Spinal cord (tissue), 10 donors: ENCODE measurements around the gene DIP2C. TPM values are rescaled to one million over a fixed set of nuclear protein-coding genes. Genes with fewer than 3 reads are reported as not detected.
A peak's percentile ranks its signal among the peaks of the same experiment; 100 is the strongest.

Experiments used
- DNase-seq, 6 donors: peaks; one replicate each; pipeline versions ENCODE4 v3.0.0 to v3.0.0-alpha.2; 2013 to 2015; ENCODE audit warnings: low spot score in 6 of 6, low read depth in 4 of 6
- H3K27ac ChIP-seq: one replicate; pipeline ENCODE4 v1.5.1; 2013; ENCODE audit warnings: low read depth, low read length, control low read depth
- H3K27me3 ChIP-seq: one replicate; pipeline ENCODE4 v1.6.1; 2013; ENCODE audit warnings: low read length; ENCODE audit not compliant: control insufficient read depth, insufficient read depth
- H3K36me3 ChIP-seq: one replicate; pipeline ENCODE4 v1.6.1; 2013; ENCODE audit warnings: low read length; ENCODE audit not compliant: control insufficient read depth, insufficient read depth
- H3K4me1 ChIP-seq: one replicate; pipeline ENCODE4 v1.6.1; 2013; ENCODE audit warnings: low read length; ENCODE audit not compliant: control insufficient read depth, insufficient read depth
- H3K4me3 ChIP-seq: one replicate; pipeline ENCODE4 v1.5.1; 2013; ENCODE audit warnings: low read depth, low read length, control low read depth
- H3K9me3 ChIP-seq: one replicate; pipeline ENCODE4 v1.6.1; 2013; ENCODE audit warnings: low read length; ENCODE audit not compliant: control insufficient read depth, insufficient read depth
- WGBS: methylation state at CpG from one replicate; pipeline ENCODE4 v1.1.5; 2013; ENCODE audit warnings: missing lambda C conversion rate; ENCODE audit not compliant: insufficient coverage; 5-methylcytosine and 5-hydroxymethylcytosine counted together
- polyA plus RNA-seq, 2 donors: library from polyadenylated mRNA; unstranded; fragments of 120-200 nt; gene quantifications; one replicate each; pipeline ENCODE4 v1.2.1, GENCODE V29; 2013; ENCODE audit not compliant: insufficient read length in 2 of 2
- total RNA-seq, 2 donors: library from RNA; depleted of rRNA in 1 of 2; stranded (reverse); fragments of 120-200 nt in 1 of 2; fragments of >200 nt in 1 of 2; gene quantifications; one replicate each; pipeline versions ENCODE4 v1.2.3 to v1.2.4, GENCODE V29; 2013 to 2014
- donor health status: healthy.

Gene DIP2C
- total and polyA plus RNA-seq, 4 donors: 15.4 to 36.3 (median 29.3) TPM

GRCh38 chr10:293636-294035 is 395.8 kb downstream of the DIP2C start:
- Histone ChIP-seq H3K27me3 (no peaks in the 10 kb centered on the region), H3K27ac (no peak overlapping the region), H3K9me3 (no peaks in the 10 kb centered on the region), H3K4me1 (peaks cover 5% of the 10 kb centered on the region), H3K36me3 (peaks cover 41% of the 10 kb centered on the region), H3K4me3 (no peak overlapping the region)
- 38% methylated on average over 3 of the region's 4 CpGs for WGBS
- DNase-seq: no peak

- peak in 2 of 6 donors; percentile 3 to 11 for DNase-seq
- Histone ChIP-seq H3K27me3 (no peaks in the 10 kb centered on the region), H3K4me3 (no peak overlapping the region), H3K27ac (no peak overlapping the region), H3K36me3 (peaks cover 48% of the 10 kb centered on the region), H3K4me1 (peaks cover 5% of the 10 kb centered on the region), H3K9me3 (no peaks in the 10 kb centered on the region)
- 89% methylated on average over 15 of the region's 17 CpGs for WGBS
These were observed 399.3 kb downstream of the DIP2C start for GRCh38 chr10:290026-290725.

DNA sequence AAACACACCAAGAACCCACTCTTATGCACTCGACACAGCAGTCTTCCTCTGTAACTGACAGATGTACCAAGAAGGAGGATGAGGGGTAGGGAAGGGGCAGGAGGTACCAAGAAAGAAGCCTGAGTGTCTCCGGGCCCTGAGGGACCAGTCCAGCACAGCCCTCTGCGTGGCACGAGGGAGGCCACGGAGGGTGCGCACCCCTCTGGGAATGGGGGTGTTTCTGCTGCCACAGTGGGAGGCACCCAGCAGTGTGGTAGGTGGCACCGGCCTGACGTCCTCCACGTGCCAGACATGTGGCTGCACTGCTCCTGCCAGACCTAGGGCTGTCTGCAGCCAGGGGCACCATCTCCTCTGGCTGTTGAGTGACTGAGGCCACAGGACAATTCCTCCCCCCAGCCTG is 399.9 kb downstream of the DIP2C start:
- no peak for DNase-seq
- Histone ChIP-seq H3K4me1 (peaks cover 5% of the 10 kb centered on the region), H3K4me3 (no peak overlapping the region), H3K36me3 (peaks cover 53% of the 10 kb centered on the region), H3K27me3 (no peaks in the 10 kb centered on the region), H3K27ac (no peak overlapping the region), H3K9me3 (no peaks in the 10 kb centered on the region)
- WGBS: 89% methylated on average over 8 of the region's 9 CpGs

DNA sequence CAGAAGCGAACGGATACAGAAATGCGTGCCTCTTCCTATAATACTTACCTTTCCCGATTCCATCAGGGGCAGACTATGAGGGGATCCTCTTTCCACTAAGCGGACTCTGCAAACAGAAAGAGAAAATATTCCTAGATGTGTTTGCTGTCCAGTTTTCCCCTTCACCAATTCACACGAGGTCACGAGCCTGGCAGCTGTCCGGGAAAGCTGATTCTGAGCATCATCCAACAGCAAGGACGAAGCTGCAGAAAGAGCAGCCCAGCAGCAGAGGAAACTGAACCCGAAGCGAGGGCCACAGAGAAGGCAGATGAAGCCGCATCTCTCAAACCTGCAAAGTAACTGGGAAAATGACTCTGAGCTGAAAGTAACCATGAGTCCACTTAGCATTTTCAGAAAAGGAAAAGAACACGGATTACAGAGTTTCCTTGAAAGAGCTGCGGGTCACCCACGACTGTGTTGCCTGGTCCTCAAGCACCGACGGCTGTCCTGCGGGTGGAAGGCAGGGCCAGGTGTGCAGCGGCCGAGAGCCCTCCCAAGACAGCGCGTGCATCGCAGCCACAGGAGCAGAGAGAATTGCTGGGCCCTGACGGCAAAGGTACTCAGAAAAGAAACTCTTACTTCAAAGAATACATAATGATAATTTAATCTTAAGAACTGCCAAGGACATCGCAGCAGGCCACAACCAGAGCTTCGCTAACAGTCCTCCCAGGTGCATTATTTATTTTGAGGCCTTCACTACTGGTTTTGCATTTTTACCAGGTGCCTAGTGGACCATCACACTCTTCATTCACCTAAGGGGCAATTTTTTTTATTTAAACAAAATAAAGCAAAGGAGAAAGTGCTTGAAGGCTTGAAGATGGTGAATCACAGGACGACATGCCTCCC is 400.9 kb downstream of the DIP2C start:
- H3K27me3 ChIP-seq: no peaks in the 10 kb centered on the region
- H3K27ac ChIP-seq: no peak overlapping the region
- peaks cover 53% of the 10 kb centered on the region for H3K36me3 ChIP-seq
- H3K9me3 ChIP-seq: no peaks in the 10 kb centered on the region
- 94% methylated on average over 22 of the region's 27 CpGs for WGBS
- no peak for DNase-seq
- peaks cover 5% of the 10 kb centered on the region for H3K4me1 ChIP-seq
- no peak overlapping the region for H3K4me3 ChIP-seq

GRCh38 chr10:287814-288213 is 401.7 kb downstream of the DIP2C start:
- Histone ChIP-seq H3K27me3 (no peaks in the 10 kb centered on the region), H3K4me1 (peaks cover 5% of the 10 kb centered on the region), H3K9me3 (no peaks in the 10 kb centered on the region), H3K4me3 (no peak overlapping the region), H3K36me3 (peaks cover 54% of the 10 kb centered on the region), H3K27ac (no peak overlapping the region)
- WGBS: no CpG with 5 or more reads among the region's 4 CpGs
- DNase-seq: no peak

- Histone ChIP-seq H3K9me3 (no peaks in the 10 kb centered on the region), H3K4me3 (no peak overlapping the region), H3K27me3 (no peaks in the 10 kb centered on the region), H3K27ac (no peak overlapping the region), H3K36me3 (peaks cover 53% of the 10 kb centered on the region), H3K4me1 (peaks cover 5% of the 10 kb centered on the region)
- DNase-seq: peak in 1 of 6 donors; percentile 7
- no CpG with 5 or more reads among the region's 4 CpGs for WGBS
These were observed 402.3 kb downstream of the DIP2C start for GRCh38 chr10:287026-287709.

DNA sequence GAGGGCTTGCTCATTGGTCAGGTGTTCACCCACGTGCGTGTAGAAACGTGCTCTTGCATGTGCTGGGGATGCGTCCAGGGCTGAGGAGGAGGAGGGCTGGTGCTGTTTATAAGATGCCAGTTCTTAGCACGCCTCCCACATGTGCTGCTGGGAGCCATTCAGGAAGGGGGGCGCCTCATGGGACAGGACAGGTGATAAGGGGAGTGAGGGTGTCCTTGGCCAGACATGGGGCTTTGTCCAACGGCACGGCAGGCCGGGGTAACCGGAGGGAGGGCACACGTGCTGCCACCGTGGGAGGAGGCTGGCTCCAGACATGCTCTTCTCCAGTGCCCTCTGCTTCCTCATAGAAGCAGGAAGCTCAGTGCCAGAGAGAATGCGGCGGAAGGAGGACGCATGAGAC is 404.3 kb downstream of the DIP2C start:
- Histone ChIP-seq H3K27ac (no peak overlapping the region), H3K9me3 (no peaks in the 10 kb centered on the region), H3K4me1 (peaks cover 5% of the 10 kb centered on the region), H3K36me3 (peaks cover 52% of the 10 kb centered on the region), H3K27me3 (no peaks in the 10 kb centered on the region), H3K4me3 (no peak overlapping the region)
- WGBS: 91% methylated on average over 15 of the region's 15 CpGs
- no peak for DNase-seq

DNA sequence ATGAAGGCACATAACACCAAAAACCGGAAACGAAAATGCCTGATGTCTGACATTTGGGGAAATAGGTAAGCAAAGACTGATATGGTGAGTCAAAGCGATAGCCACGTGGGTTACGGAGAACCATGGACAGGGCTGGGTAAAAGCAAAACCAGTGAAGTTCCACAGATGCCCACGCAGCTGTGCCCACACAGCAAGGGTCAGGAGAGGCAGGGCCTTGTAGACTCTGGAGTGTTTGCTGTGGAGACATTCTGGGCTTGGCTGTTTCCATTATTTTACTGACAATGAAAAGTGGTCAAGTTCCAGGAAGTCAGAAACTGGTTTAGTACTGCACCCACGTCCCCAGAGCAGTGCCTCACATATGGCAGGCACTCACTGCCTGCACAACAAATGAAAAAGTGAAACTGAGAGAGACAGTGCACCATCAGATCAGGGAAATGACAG is 405.5 kb downstream of the DIP2C start:
- WGBS: 93% methylated on average over 7 of the region's 7 CpGs
- Histone ChIP-seq H3K9me3 (no peaks in the 10 kb centered on the region), H3K36me3 (peaks cover 49% of the 10 kb centered on the region), H3K4me1 (no peaks in the 10 kb centered on the region), H3K27me3 (no peaks in the 10 kb centered on the region), H3K27ac (no peak overlapping the region), H3K4me3 (no peak overlapping the region)
- DNase-seq: no peak

DNA sequence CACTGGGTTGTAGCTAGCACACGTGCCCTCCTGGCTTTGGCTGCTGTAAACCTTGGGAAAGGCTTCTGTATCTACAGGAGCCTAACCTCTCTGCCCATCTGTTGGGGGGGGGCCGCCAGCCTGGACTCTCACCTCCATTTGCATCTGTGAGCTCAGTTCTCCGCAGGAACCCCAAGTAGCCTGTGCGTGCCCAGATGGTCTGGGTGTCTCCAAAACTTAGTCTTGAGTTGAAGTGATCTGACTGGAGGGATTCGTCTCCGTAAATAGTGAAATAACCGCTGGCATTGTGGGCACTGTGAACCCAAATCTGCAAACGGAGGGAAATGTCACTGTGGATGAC is 406.4 kb downstream of the DIP2C start:
- H3K27ac ChIP-seq: no peak overlapping the region
- no peaks in the 10 kb centered on the region for H3K9me3 ChIP-seq
- no peak overlapping the region for H3K4me3 ChIP-seq
- H3K4me1 ChIP-seq: no peaks in the 10 kb centered on the region
- DNase-seq: no peak
- 67% methylated on average over 1 of the region's 8 CpGs for WGBS
- peaks cover 53% of the 10 kb centered on the region for H3K36me3 ChIP-seq
- H3K27me3 ChIP-seq: no peaks in the 10 kb centered on the region
